Subcutaneous adipose tissue (tissue), 4 donors: ENCODE data around the gene UFD1. TPM values are rescaled to one million over a fixed set of nuclear protein-coding genes. Genes with fewer than 3 reads are reported as not detected.

ENCODE experiments used
- CTCF ChIP-seq: fragments of 450-650 bp; IDR thresholded peaks from one replicate; pipeline ENCODE4 v1.5.1; 2016; ENCODE audit warnings: low read depth, mild to moderate bottlenecking, control low read depth, antibody characterized with exemption, moderate library complexity
- total RNA-seq, 4 donors: library from RNA; depleted of rRNA; stranded (reverse); fragments of >200 nt; gene quantifications; one replicate each; pipeline ENCODE4 v1.1.0, GENCODE V29; 2016

UFD1 gene
- total RNA-seq, 4 donors from 2014 or later = 33.9 to 43.6 (median 35.4) TPM

- no peak for TF ChIP-seq CTCF
These were observed 32.2 kb downstream of the UFD1 start for GRCh38 chr22:19446603-19447329.

GRCh38 chr22:19443544-19444211, 35.3 kb downstream of the UFD1 start:
- TF ChIP-seq CTCF = no peak

- no peak for TF ChIP-seq CTCF
These were observed 36.8 kb downstream of the UFD1 start for GRCh38 chr22:19442166-19442565.

- no peak for TF ChIP-seq CTCF
These were observed 38.4 kb downstream of the UFD1 start for GRCh38 chr22:19440411-19441195.

- no peak for TF ChIP-seq CTCF
These were observed 40.7 kb downstream of the UFD1 start for GRCh38 chr22:19438298-19438697.

- no peak for TF ChIP-seq CTCF
These were observed 44.0 kb downstream of the UFD1 start for GRCh38 chr22:19434829-19435580.

GRCh38 chr22:19434401-19434800, 44.6 kb downstream of the UFD1 start:
- TF ChIP-seq CTCF = no peak
